GM12891 (cell line): Measurements from ENCODE around the gene HDDC2.

Source experiments
- POLR2A ChIP-seq: IDR thresholded peaks from 2 replicates; pipeline ENCODE4 v1.6.1; 2011; ENCODE audit warnings: low read depth, low read length, control low read depth
- POLR2AphosphoS5 ChIP-seq: IDR thresholded peaks from 2 replicates; pipeline ENCODE4 v1.6.1; 2011; ENCODE audit warnings: low read depth, low read length, control low read depth
- SPI1 ChIP-seq: IDR thresholded peaks from 2 replicates; pipeline ENCODE4 v1.6.1; 2011; ENCODE audit warnings: low read depth, low read length, control low read depth
- TAF1 ChIP-seq: IDR thresholded peaks from 2 replicates; pipeline ENCODE4 v1.6.1; 2011; ENCODE audit warnings: low read depth, low read length, control low read depth

DNA sequence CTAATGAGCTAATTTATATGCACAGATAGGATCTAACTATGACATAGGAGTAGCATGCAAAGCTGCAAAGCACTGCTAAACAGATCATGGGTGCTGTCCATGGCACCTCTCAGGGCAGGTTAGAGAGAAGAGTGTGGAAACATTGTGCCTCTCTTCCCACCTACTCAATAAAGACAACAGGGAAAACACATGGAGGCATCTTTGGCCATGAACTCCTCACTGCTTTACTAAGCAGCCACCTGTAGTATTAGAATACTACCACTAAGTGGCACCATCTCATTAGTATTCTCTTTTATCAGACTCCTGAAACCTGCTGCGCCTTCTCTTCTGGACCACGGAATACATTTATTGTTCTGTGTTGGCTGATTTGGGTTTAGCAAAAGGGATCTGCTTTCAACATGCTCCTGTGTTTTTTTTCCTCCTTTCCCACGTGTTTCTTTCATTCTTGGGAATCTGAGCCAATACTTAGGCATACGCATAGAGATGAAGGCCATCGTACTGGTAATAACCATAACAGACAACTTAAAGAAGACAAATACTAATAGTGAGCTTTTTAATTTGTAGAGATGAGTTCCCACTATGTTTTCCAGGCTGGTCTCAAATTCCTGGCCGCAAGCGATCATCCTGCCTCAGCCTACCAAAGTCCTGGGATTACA is 9.4 kb upstream of the HDDC2 start:
- TF ChIP-seq POLR2AphosphoS5 (no peak), POLR2A (no peak), TAF1 (no peak), SPI1 (no peak)
